Activated CD8-positive, alpha-beta T cell treated with anti-CD3 and anti-CD28 coated beads for 36 hours (primary cell): ENCODE data around the gene LGR6. TPM values are rescaled to one million over a fixed set of nuclear protein-coding genes. Genes with fewer than 3 reads are reported as not detected.

ENCODE experiments used
- ATAC-seq: fragments of 200-7000 bp; cut with Tn5 transposase; one replicate; pipeline ENCODE4 v1.10.0; 2021; ENCODE audit warnings: mild to moderate bottlenecking, moderate library complexity
- CTCF ChIA-PET: fragments of 350-600 bp; sonication (Branson Sonifier 250); formaldehyde crosslinking; loops from one replicate; lab custom pipeline; 2021; ENCODE audit warnings: antibody characterized with exemption; lab: Charles Lee
- POLR2A ChIA-PET: fragments of 350-600 bp; sonication (Branson Sonifier 250); formaldehyde crosslinking; loops from one replicate; lab custom pipeline; 2021; ENCODE audit warnings: antibody characterized with exemption; lab: Charles Lee
- DNase-seq: peaks from one replicate; pipeline ENCODE4 v3.0.0-alpha.2; 2020
- H3K27ac Mint-ChIP-seq: one replicate; pipeline ENCODE4 v1.8.0; 2021; ENCODE audit warnings: mild to moderate bottlenecking, mixed read lengths
- H3K27me3 Mint-ChIP-seq: one replicate; pipeline ENCODE4 v1.8.0; 2021; ENCODE audit warnings: mixed read lengths
- H3K36me3 Mint-ChIP-seq: one replicate; pipeline ENCODE4 v1.8.0; 2021; ENCODE audit warnings: low read depth, mixed read lengths
- H3K4me1 Mint-ChIP-seq: one replicate; pipeline ENCODE4 v1.8.0; 2021; ENCODE audit warnings: low read depth, mixed read lengths
- H3K4me3 Mint-ChIP-seq: one replicate; pipeline ENCODE4 v1.8.0; 2021; ENCODE audit warnings: mild to moderate bottlenecking, moderate library complexity, mixed read lengths
- H3K9me3 Mint-ChIP-seq: one replicate; pipeline ENCODE4 v1.8.0; 2021; ENCODE audit warnings: mixed read lengths
- CTCF ChIP-seq: fragments of 200-600 bp; IDR thresholded peaks from one replicate; pipeline ENCODE4 v1.8.0; 2022; ENCODE audit warnings: antibody characterized with exemption, mild to moderate bottlenecking
- intact Hi-C: fragments of 100-400 bp; cut with micrococcal nuclease; formaldehyde crosslinking; loops from one replicate; pipeline ENCODE4 v1.10.0; 2022
- total RNA-seq, 2 experiments: library from RNA; stranded (reverse); gene quantifications; one replicate each; pipeline ENCODE4 v1.2.3, GENCODE V29; 2021

The LGR6 gene
- total RNA-seq, 2 experiments from 2014 or later = 0.34 TPM

DNA sequence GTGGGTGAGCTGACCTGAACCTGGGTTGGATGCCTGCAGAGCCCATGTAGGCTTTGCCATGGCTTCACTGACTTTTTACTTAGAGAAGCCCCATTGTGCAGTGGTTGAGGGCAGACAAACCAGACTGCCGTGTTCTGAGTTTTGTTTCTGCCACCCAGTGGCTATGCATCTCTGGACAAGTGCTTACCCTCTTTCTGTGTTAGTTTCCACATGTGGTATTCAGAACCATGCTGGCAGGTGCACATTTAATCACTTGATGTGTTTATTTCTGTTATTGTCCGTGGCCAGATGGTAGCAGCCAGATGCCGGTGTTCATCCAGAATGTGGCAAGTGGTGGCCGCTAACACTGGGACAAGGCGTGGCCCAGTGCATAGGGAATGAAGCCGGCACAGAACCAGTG is 22.9 kb upstream of the LGR6 start:
- ChIA-PET POLR2A (interaction anchor here (1.3 kb wide), 1 partner anchor 9 kb away, joined by 5 read pairs; no protein-coding TSS in a partner anchor), CTCF (interaction anchor here (0.6 to 1.3 kb wide), 3 partner anchors 9 to 35 kb away, joined by 3 read pairs; partner anchors contain the start of gene PTPN7)
- Mint-ChIP-seq H3K36me3 (no peaks in the 10 kb centered on the region), H3K27ac (no peak overlapping the region), H3K9me3 (no peaks in the 10 kb centered on the region), H3K27me3 (no peaks in the 10 kb centered on the region), H3K4me1 (peaks cover 17% of the 10 kb centered on the region), H3K4me3 (no peak overlapping the region)
- DNase-seq (peak; percentile 28), ATAC-seq (no peak)
- TF ChIP-seq CTCF = no peak
- intact Hi-C loops = no loop called here

DNA sequence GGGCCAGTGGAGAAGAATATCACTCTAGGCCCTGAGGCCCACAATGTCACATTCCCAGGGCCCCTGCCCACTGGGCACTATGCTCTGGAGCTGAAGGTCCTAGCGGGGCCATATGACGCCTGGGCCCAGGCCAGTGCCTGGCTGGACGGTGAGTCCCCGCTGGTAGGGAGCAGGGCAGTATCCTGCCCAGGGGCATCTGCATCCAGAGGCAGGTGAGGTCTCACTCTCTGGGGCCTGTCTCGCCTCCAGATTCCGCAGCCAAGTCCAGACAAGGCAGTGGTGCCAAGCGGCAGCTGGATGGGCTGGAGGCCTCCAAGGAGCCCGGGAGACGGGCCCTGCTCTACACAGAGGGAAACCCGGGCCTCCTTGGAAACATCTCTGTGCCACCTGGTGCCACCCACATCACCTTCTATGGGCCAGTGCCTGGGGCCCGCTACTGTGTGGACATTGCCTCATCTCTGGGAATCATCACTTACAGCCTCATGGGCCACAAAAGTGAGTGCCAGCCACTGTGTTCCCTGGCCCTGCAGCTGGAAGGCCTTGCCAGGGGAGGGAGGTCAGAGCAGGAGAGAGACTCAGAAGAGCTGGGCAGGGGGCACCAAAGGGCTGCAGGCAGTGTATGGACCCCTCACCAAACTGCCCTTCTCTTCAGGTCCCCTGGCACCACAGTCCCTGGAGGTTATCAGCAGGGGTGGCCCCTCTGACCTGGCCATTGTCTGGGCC is 22.1 kb upstream of the LGR6 start:
- no peak overlapping the region for H3K4me3 Mint-ChIP-seq
- POLR2A ChIA-PET = interaction anchor here (1.3 kb wide), 1 partner anchor 9 kb away, joined by 5 read pairs; no protein-coding TSS in a partner anchor
- no peak for DNase-seq
- H3K27me3 Mint-ChIP-seq = no peaks in the 10 kb centered on the region
- no peak for TF ChIP-seq CTCF
- no peak overlapping the region for H3K27ac Mint-ChIP-seq
- H3K36me3 Mint-ChIP-seq = no peaks in the 10 kb centered on the region
- intact Hi-C loops = no loop called here
- peaks cover 10% of the 10 kb centered on the region for H3K4me1 Mint-ChIP-seq
- H3K9me3 Mint-ChIP-seq = no peaks in the 10 kb centered on the region
- CTCF ChIA-PET = interaction anchor here (1.3 kb wide), 1 partner anchor 9 kb away, joined by 3 read pairs; no protein-coding TSS in a partner anchor
- peak; percentile 47 for ATAC-seq

GRCh38 chr1:202172015-202172355 is 21.6 kb upstream of the LGR6 start:
- Mint-ChIP-seq H3K4me3 (no peak overlapping the region), H3K9me3 (no peaks in the 10 kb centered on the region), H3K36me3 (no peaks in the 10 kb centered on the region), H3K27ac (no peak overlapping the region), H3K4me1 (peaks cover 6% of the 10 kb centered on the region), H3K27me3 (no peaks in the 10 kb centered on the region)
- ATAC-seq = peak; percentile 71
- CTCF ChIA-PET = no interaction called here
- TF ChIP-seq CTCF = no peak
- POLR2A ChIA-PET = interaction anchor here (1.3 kb wide), 1 partner anchor 10 kb away, joined by 5 read pairs; no protein-coding TSS in a partner anchor
- intact Hi-C loops = no loop called here
- DNase-seq = peak; percentile 36

DNA sequence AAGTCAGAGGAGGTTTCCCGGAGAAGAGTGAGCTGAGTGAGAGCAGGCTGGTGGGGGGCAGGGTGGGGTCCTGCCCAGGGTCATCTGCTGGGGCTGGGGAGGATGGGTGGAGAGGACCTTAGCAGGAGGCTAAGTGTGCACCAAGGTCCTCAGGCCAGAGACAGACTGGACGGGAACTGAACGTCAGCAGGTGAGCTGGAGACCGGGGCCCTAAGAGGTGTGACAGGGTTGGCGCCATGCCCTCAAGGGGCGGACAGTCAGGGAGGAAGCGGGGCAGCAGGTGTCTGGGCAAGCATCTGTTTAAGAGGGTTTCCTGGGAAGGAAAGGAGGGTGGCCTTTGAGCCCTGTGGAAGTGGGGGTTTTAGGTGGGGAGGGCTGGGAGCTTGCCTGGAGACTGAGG is 19.6 kb upstream of the LGR6 start:
- no peaks in the 10 kb centered on the region for H3K36me3 Mint-ChIP-seq
- intact Hi-C loops = no loop called here
- ChIA-PET POLR2A (interaction anchor here (0.7 to 3.8 kb wide), 5 partner anchors 14 to 27 kb away, joined by 3 to 16 read pairs (median 3); partner anchors contain the start of gene PTPN7), CTCF (interaction anchor here (1.0 to 4.7 kb wide), 7 partner anchors 9 to 19 kb away, joined by 3 to 26 read pairs (median 8); partner anchors contain the start of gene PTPN7)
- no peak for DNase-seq
- H3K27me3 Mint-ChIP-seq = no peaks in the 10 kb centered on the region
- ATAC-seq = no peak
- no peak overlapping the region for H3K4me3 Mint-ChIP-seq
- H3K4me1 Mint-ChIP-seq = peaks cover 3% of the 10 kb centered on the region
- no peaks in the 10 kb centered on the region for H3K9me3 Mint-ChIP-seq
- TF ChIP-seq CTCF = no peak
- H3K27ac Mint-ChIP-seq = no peak overlapping the region
